Neuronal stem cell (in vitro differentiated cells): Measurements from ENCODE around the gene GPR32.
"Not testable (repeated sequence)": the region's sequence is repeated elsewhere in the genome, so short reads cannot be mapped to it uniquely, and the experiment has no call there.

ENCODE experiments used
- DNase-seq: peaks from one replicate; pipeline ENCODE4 v3.0.0-alpha.2; 2013; ENCODE audit warnings: low spot score
- H2AFZ ChIP-seq: one replicate; pipeline ENCODE4 v1.6.1; 2013; ENCODE audit warnings: mild to moderate bottlenecking, low read length, inconsistent platforms
- H2AK5ac ChIP-seq: 2 replicates; pipeline ENCODE4 v1.6.1; 2013; ENCODE audit warnings: low read depth, mild to moderate bottlenecking, inconsistent platforms, low read length, moderate library complexity, mixed read lengths
- H2BK120ac ChIP-seq: 2 replicates; pipeline ENCODE4 v1.6.1; 2013; ENCODE audit warnings: low read depth, mild to moderate bottlenecking, inconsistent platforms, low read length, moderate library complexity, mixed read lengths
- H2BK12ac ChIP-seq: one replicate; pipeline ENCODE4 v1.6.1; 2013; ENCODE audit warnings: low read length, inconsistent platforms
- H2BK15ac ChIP-seq: 2 replicates; pipeline ENCODE4 v1.6.1; 2013; ENCODE audit warnings: mild to moderate bottlenecking, low read length, inconsistent platforms, mixed read lengths
- H2BK5ac ChIP-seq: one replicate; pipeline ENCODE4 v1.6.1; 2013; ENCODE audit warnings: inconsistent platforms, mild to moderate bottlenecking, low read length, moderate library complexity
- H3K14ac ChIP-seq: one replicate; pipeline ENCODE4 v1.6.1; 2013; ENCODE audit warnings: low read length, inconsistent platforms
- H3K18ac ChIP-seq: 2 replicates; pipeline ENCODE4 v1.6.1; 2013; ENCODE audit warnings: low read length, inconsistent platforms
- H3K23ac ChIP-seq: 2 replicates; pipeline ENCODE4 v1.6.1; 2013; ENCODE audit warnings: low read depth, mild to moderate bottlenecking, mixed read lengths, low read length, inconsistent platforms; ENCODE audit not compliant: poor library complexity
- H3K27ac ChIP-seq: replicated peaks from 3 replicates; pipeline ENCODE4 v1.5.1; 2013; ENCODE audit warnings: low read length, inconsistent platforms
- H3K27me3 ChIP-seq, 3 experiments: 2 replicates each; pipeline ENCODE4 v1.6.1; 2013; ENCODE audit warnings: low read length in 3 of 3, mild to moderate bottlenecking in 2 of 3, inconsistent platforms in 1 of 3, low read depth in 1 of 3, mixed read lengths in 1 of 3, moderate library complexity in 1 of 3; ENCODE audit not compliant: control insufficient read depth in 3 of 3, insufficient read depth in 3 of 3
- H3K36me3 ChIP-seq, 2 donors: replicated peaks in 1 of 2; 2 replicates each; pipeline ENCODE4 v1.6.1; 2013; ENCODE audit warnings: low read length in 2 of 2; ENCODE audit not compliant: control insufficient read depth in 2 of 2, insufficient read depth in 2 of 2
- H3K4ac ChIP-seq: 2 replicates; pipeline ENCODE4 v1.6.1; 2013; ENCODE audit warnings: inconsistent platforms, mild to moderate bottlenecking, low read length, moderate library complexity
- H3K4me1 ChIP-seq, 2 donors: 1 replicate in 1 of 2; 2 replicates in 1 of 2; pipeline ENCODE4 v1.6.1; 2013; ENCODE audit warnings: low read length in 2 of 2, low read depth in 1 of 2; ENCODE audit not compliant: control insufficient read depth in 2 of 2, insufficient read depth in 1 of 2
- H3K4me2 ChIP-seq: one replicate; pipeline ENCODE4 v1.6.1; 2013; ENCODE audit warnings: mild to moderate bottlenecking, low read length, inconsistent platforms; ENCODE audit not compliant: insufficient read depth, poor library complexity, severe bottlenecking
- H3K4me3 ChIP-seq, 2 donors: 2 replicates each; pipeline ENCODE4 v1.5.1; 2013; ENCODE audit warnings: low read length in 2 of 2, mild to moderate bottlenecking in 2 of 2, inconsistent platforms in 1 of 2, moderate library complexity in 1 of 2
- H3K79me1 ChIP-seq: one replicate; pipeline ENCODE4 v1.6.1; 2013; ENCODE audit warnings: low read depth, mild to moderate bottlenecking, inconsistent platforms, low read length, moderate library complexity
- H3K9ac ChIP-seq: one replicate; pipeline ENCODE4 v1.6.1; 2013; ENCODE audit warnings: mild to moderate bottlenecking, low read depth, low read length, inconsistent platforms; ENCODE audit not compliant: poor library complexity
- H3K9me3 ChIP-seq, 2 donors: replicated peaks in 1 of 2; 2 replicates each; pipeline versions ENCODE3 to v1.6.1; 2013; ENCODE audit warnings: low read length in 2 of 2, mild to moderate bottlenecking in 2 of 2, inconsistent platforms in 1 of 2, low read depth in 1 of 2, mixed read lengths in 1 of 2, moderate library complexity in 1 of 2; ENCODE audit not compliant: control insufficient read depth in 2 of 2, insufficient read depth in 1 of 2
- H4K8ac ChIP-seq: one replicate; pipeline ENCODE4 v1.6.1; 2013; ENCODE audit warnings: low read depth, mild to moderate bottlenecking, inconsistent platforms, low read length, moderate library complexity
- H4K91ac ChIP-seq: one replicate; pipeline ENCODE4 v1.6.1; 2013; ENCODE audit warnings: low read length, low read depth, mild to moderate bottlenecking, inconsistent platforms; ENCODE audit not compliant: poor library complexity
- WGBS, 2 donors: extraction: QIAGEN DNeasy Blood & Tissue Kit; methylation state at CpG; one replicate each; pipeline ENCODE4 v1.1.7; 2013; ENCODE audit warnings: missing lambda C conversion rate in 2 of 2, mixed read lengths in 1 of 2; ENCODE audit not compliant: insufficient read length in 2 of 2, insufficient replicate concordance in 1 of 2; ENCODE audit errors: extremely low coverage in 2 of 2; 5-methylcytosine and 5-hydroxymethylcytosine counted together

GPR32 gene

GRCh38 chr19:50759886-50760285 lies 10.4 kb upstream of the GPR32 start:
- no peak overlapping the region for H3K14ac ChIP-seq
- no peaks in the 10 kb centered on the region for H3K79me1 ChIP-seq
- peaks cover 0 to 8% (median 0%) of the 10 kb centered on the region in 3 experiments for H3K27me3 ChIP-seq
- no peak for DNase-seq
- H3K18ac ChIP-seq, result no peak overlapping the region
- H2BK15ac ChIP-seq, result no peak overlapping the region
- no peak overlapping the region for H4K91ac ChIP-seq
- no peaks in the 10 kb centered on the region for H3K9me3 ChIP-seq
- no CpG with 5 or more reads among the region's 4 CpGs for WGBS, 2 donors
- no peak overlapping the region for H3K4ac ChIP-seq
- H2BK12ac ChIP-seq, result no peak overlapping the region
- no peaks in the 10 kb centered on the region for H3K4me1 ChIP-seq
- H4K8ac ChIP-seq, result no peak overlapping the region
- H3K27ac ChIP-seq, result no peak overlapping the region
- H2BK5ac ChIP-seq, result no peak overlapping the region
- no peak overlapping the region for H2AK5ac ChIP-seq
- H3K4me3 ChIP-seq, result no peak overlapping the region
- no peak overlapping the region for H3K4me2 ChIP-seq
- no peak overlapping the region for H3K23ac ChIP-seq
- peak overlapping the region; percentile 42 for H2AFZ ChIP-seq
- H3K36me3 ChIP-seq, result no peaks in the 10 kb centered on the region
- H2BK120ac ChIP-seq, result no peak overlapping the region
- no peak overlapping the region for H3K9ac ChIP-seq

DNA sequence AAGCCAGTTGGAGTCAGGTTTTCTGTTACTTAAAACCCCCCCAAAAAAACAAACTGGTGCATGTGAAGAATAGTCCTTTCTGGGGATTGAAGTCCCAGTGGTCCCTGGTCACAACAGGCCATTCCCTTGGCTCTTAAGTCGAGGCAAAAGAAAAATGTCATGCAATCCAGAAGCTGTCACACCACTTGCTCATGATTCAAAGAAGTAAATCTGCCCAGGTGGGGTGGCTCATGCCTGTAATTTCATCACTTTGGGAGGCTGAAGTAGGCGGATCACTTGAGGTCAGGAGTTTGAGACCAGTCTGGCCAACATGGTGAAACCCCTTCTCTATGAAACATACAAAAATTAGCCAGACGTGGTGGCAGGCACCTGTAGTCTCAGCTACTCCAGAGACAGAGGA lies 8.8 kb upstream of the GPR32 start:
- not testable (repeated sequence) for H2BK12ac ChIP-seq, H4K91ac ChIP-seq, H3K4me1 ChIP-seq, H2BK120ac ChIP-seq, H3K27me3 ChIP-seq, H3K4me3 ChIP-seq, H3K4me2 ChIP-seq, H2AFZ ChIP-seq, H2BK5ac ChIP-seq, H3K18ac ChIP-seq, H3K9me3 ChIP-seq, H3K4ac ChIP-seq, H3K27ac ChIP-seq, H3K36me3 ChIP-seq, H2AK5ac ChIP-seq, DNase-seq, H3K14ac ChIP-seq, H3K23ac ChIP-seq, H2BK15ac ChIP-seq, H3K79me1 ChIP-seq, H4K8ac ChIP-seq, H3K9ac ChIP-seq
- WGBS, 2 donors, result no CpG with 5 or more reads among the region's 3 CpGs

GRCh38 chr19:50763521-50763920 lies 6.7 kb upstream of the GPR32 start:
- H3K4me1 ChIP-seq, H3K79me1 ChIP-seq, H3K18ac ChIP-seq, H3K27me3 ChIP-seq, H4K8ac ChIP-seq, H3K36me3 ChIP-seq, H3K27ac ChIP-seq, H2AFZ ChIP-seq, H2BK120ac ChIP-seq, H3K23ac ChIP-seq, H3K4me3 ChIP-seq, H3K4ac ChIP-seq, DNase-seq, H4K91ac ChIP-seq, H3K9ac ChIP-seq, H3K4me2 ChIP-seq, H2BK12ac ChIP-seq, H3K14ac ChIP-seq, H2BK15ac ChIP-seq, H2AK5ac ChIP-seq, H2BK5ac ChIP-seq, H3K9me3 ChIP-seq: not testable (repeated sequence)
- no CpG with 5 or more reads among the region's 13 CpGs for WGBS, 2 donors

DNA sequence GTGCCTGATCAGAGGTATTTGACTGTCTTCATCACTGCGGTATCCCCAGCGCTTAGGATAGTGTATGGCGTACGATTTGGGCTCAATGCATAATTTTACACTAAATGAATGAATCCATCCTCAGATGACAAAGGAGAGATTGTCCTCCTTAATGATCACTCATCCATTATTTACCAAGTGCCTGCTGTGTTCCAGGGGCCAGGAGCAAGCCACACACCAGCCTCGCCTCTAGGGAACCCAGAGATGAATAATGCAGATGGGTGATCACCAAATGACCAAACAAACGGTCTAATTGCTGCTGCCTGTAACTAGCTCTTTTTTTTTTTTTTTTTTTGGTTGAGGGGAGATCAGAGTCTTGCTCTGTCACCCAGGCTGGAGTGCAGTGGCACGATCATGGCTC lies 5.9 kb upstream of the GPR32 start:
- no peak overlapping the region for H3K9ac ChIP-seq
- no peak overlapping the region for H4K91ac ChIP-seq
- no peaks in the 10 kb centered on the region for H3K4me1 ChIP-seq
- H4K8ac ChIP-seq, result no peak overlapping the region
- no peak overlapping the region for H2BK120ac ChIP-seq
- no peak overlapping the region for H3K23ac ChIP-seq
- no peaks in the 10 kb centered on the region for H3K9me3 ChIP-seq
- H3K27me3 ChIP-seq, result peaks cover 0 to 3% (median 0%) of the 10 kb centered on the region in 3 experiments
- H2AK5ac ChIP-seq, result no peak overlapping the region
- no CpG with 5 or more reads among the region's 7 CpGs for WGBS, 2 donors
- H3K4ac ChIP-seq, result no peak overlapping the region
- H3K36me3 ChIP-seq, result no peaks in the 10 kb centered on the region
- H3K27ac ChIP-seq, result no peak overlapping the region
- H2AFZ ChIP-seq, result no peak overlapping the region
- H2BK15ac ChIP-seq, result no peak overlapping the region
- H3K79me1 ChIP-seq, result no peaks in the 10 kb centered on the region
- no peak overlapping the region for H3K18ac ChIP-seq
- H3K4me3 ChIP-seq, result no peak overlapping the region
- H3K4me2 ChIP-seq, result no peak overlapping the region
- no peak overlapping the region for H2BK5ac ChIP-seq
- no peak overlapping the region for H2BK12ac ChIP-seq
- DNase-seq, result no peak
- no peak overlapping the region for H3K14ac ChIP-seq
